MM.1S (cell line): ENCODE data around the gene SIL1.

Experiments used
- DNase-seq: peaks from one replicate; pipeline ENCODE4 v3.0.0-alpha.2; 2015
- H2AFZ ChIP-seq: fragments of 300-600 bp; sonication (generic); 2 replicates; pipeline ENCODE4 v1.6.0; 2016; ENCODE audit warnings: antibody characterized with exemption, low read length
- H3F3A ChIP-seq: fragments of 300-600 bp; sonication (generic); 2 replicates; pipeline ENCODE4 v1.6.1; 2016; ENCODE audit warnings: mild to moderate bottlenecking, antibody characterized with exemption, low read length, moderate library complexity, mixed read lengths; ENCODE audit not compliant: insufficient read depth
- H3K27ac ChIP-seq: fragments of 300-600 bp; sonication (generic); 2 replicates; pipeline ENCODE4 v1.5.1; 2016; ENCODE audit warnings: mild to moderate bottlenecking, low read length
- H3K27me3 ChIP-seq: fragments of 300-600 bp; sonication (generic); replicated peaks from 2 replicates; pipeline ENCODE4 v1.6.0; 2016; ENCODE audit warnings: low read length; ENCODE audit not compliant: insufficient read depth
- H3K36me3 ChIP-seq: fragments of 300-600 bp; sonication (generic); replicated peaks from 2 replicates; pipeline ENCODE4 v1.6.1; 2016; ENCODE audit warnings: mild to moderate bottlenecking, low read length, mixed read lengths; ENCODE audit not compliant: insufficient read depth
- H3K4me1 ChIP-seq: fragments of 300-600 bp; sonication (generic); 2 replicates; pipeline ENCODE4 v1.6.1; 2016; ENCODE audit warnings: low read length, mixed read lengths
- H3K4me2 ChIP-seq: fragments of 300-600 bp; sonication (generic); 2 replicates; pipeline ENCODE4 v1.6.0; 2016; ENCODE audit warnings: low read depth, low read length
- H3K4me3 ChIP-seq: fragments of 300-600 bp; sonication (generic); 2 replicates; pipeline ENCODE4 v1.5.1; 2016; ENCODE audit warnings: low read length, mixed read lengths
- H3K79me2 ChIP-seq: fragments of 300-600 bp; sonication (generic); 2 replicates; pipeline ENCODE4 v1.6.1; 2016; ENCODE audit warnings: mixed run types, low read length, mixed read lengths
- H3K9ac ChIP-seq: fragments of 300-600 bp; sonication (generic); 2 replicates; pipeline ENCODE4 v1.6.1; 2016; ENCODE audit warnings: low read length, mixed read lengths
- H3K9me2 ChIP-seq: fragments of 300-600 bp; sonication (generic); replicated peaks from 2 replicates; pipeline ENCODE4 v1.6.1; 2016; ENCODE audit warnings: mild to moderate bottlenecking, low read length, mixed read lengths; ENCODE audit not compliant: insufficient read depth
- H3K9me3 ChIP-seq: fragments of 300-600 bp; sonication (generic); replicated peaks from 2 replicates; pipeline ENCODE4 v1.6.1; 2016; ENCODE audit warnings: mild to moderate bottlenecking, low read length, mixed read lengths; ENCODE audit not compliant: insufficient read depth
- H4K20me1 ChIP-seq: fragments of 300-600 bp; sonication (generic); 2 replicates; pipeline ENCODE4 v1.6.1; 2016; ENCODE audit warnings: mild to moderate bottlenecking, low read length, moderate library complexity, mixed read lengths; ENCODE audit not compliant: insufficient read depth
- CTCF ChIP-seq: fragments of 300-600 bp; sonication (generic); IDR thresholded peaks from 2 replicates; pipeline ENCODE4 v1.5.1; 2016; ENCODE audit warnings: antibody characterized with exemption, low read length, mixed read lengths
- EZH2 ChIP-seq: fragments of 300-600 bp; sonication (generic); optimal IDR thresholded peaks from 2 replicates; pipeline ENCODE3; 2017; ENCODE audit warnings: low read depth, mild to moderate bottlenecking, antibody characterized with exemption, low read length, mixed read lengths
- EZH2phosphoT487 ChIP-seq: fragments of 300-600 bp; sonication (generic); IDR thresholded peaks from 2 replicates; pipeline ENCODE4 v1.6.1; 2018; ENCODE audit warnings: antibody characterized with exemption, low read length

Gene SIL1

GRCh38 chr5:138981131-138981530 lies 217.0 kb downstream of the SIL1 start:
- Histone ChIP-seq H2AFZ (no peak overlapping the region), H3K36me3 (no peaks in the 10 kb centered on the region), H3K9me2 (no peaks in the 10 kb centered on the region), H3K27me3 (no peaks in the 10 kb centered on the region), H3K4me3 (no peak overlapping the region), H3K4me2 (no peak overlapping the region), H3K27ac (no peak overlapping the region), H3F3A (no peaks in the 10 kb centered on the region), H3K9ac (no peak overlapping the region), H4K20me1 (no peaks in the 10 kb centered on the region), H3K9me3 (no peaks in the 10 kb centered on the region), H3K79me2 (no peaks in the 10 kb centered on the region), H3K4me1 (no peaks in the 10 kb centered on the region)
- no peak for TF ChIP-seq CTCF
- TF ChIP-seq EZH2, result no peak
- TF ChIP-seq EZH2phosphoT487, result no peak
- no peak for DNase-seq

DNA sequence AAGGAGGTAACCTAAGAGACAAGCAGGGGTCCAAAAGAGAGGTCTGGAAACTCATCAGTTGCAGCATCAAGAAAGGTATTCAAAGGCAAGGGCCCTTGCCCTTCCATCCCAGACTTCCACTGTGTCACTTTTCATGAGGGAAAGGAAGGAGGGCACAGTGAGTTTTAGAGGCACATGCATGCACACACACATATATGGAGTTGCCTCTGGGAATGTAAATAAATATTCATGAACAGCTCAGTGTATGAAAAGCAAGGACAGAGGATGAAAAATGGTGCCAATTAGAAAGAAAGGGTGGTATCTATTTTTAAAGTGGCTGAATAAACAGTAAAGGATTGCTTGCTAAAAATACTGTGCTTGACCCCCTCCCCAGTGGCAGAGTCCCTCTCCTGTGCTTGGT lies 217.7 kb downstream of the SIL1 start:
- Histone ChIP-seq H3K9me2 (no peaks in the 10 kb centered on the region), H3K9ac (no peak overlapping the region), H4K20me1 (no peaks in the 10 kb centered on the region), H3K36me3 (no peaks in the 10 kb centered on the region), H3K27me3 (no peaks in the 10 kb centered on the region), H3K4me3 (no peak overlapping the region), H3K4me1 (no peaks in the 10 kb centered on the region), H3K4me2 (no peak overlapping the region), H3K9me3 (no peaks in the 10 kb centered on the region), H3F3A (no peaks in the 10 kb centered on the region), H3K79me2 (no peaks in the 10 kb centered on the region), H2AFZ (no peak overlapping the region), H3K27ac (no peak overlapping the region)
- no peak for TF ChIP-seq EZH2
- no peak for TF ChIP-seq EZH2phosphoT487
- TF ChIP-seq CTCF, result no peak
- no peak for DNase-seq

DNA sequence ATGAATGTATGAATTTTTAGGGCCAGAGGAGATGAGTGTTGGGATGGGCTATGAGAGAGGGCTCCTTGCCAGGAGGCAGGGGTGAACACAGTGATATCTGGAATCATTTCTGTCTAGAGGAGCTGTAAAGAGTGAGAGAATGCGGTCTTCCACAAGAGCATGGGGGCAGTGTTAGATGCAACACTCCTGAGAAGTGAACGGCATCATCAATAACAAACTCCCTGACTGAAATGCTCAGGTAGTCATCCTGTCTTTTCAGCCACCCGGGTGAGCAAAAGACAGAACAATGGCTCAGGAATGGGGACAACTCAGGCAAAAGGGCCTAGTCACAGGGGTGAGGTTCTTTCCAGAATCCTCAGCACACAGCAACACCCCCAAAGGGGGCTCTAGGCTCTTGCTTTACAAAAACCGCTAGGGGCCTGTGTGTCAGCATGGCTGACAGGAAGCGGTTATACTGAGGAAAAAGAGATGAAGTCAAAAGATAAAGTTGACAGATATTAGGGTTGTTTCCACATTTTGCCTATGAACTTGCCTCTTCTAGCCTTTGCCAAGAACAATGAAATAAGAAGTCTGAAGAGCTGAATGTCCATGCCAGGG lies 218.4 kb downstream of the SIL1 start:
- Histone ChIP-seq H3K36me3 (no peaks in the 10 kb centered on the region), H3K27me3 (no peaks in the 10 kb centered on the region), H2AFZ (no peak overlapping the region), H3K9me3 (no peaks in the 10 kb centered on the region), H3K27ac (no peak overlapping the region), H3K9ac (no peak overlapping the region), H3K9me2 (no peaks in the 10 kb centered on the region), H3F3A (no peaks in the 10 kb centered on the region), H3K4me3 (no peak overlapping the region), H3K4me2 (no peak overlapping the region), H3K79me2 (no peaks in the 10 kb centered on the region), H3K4me1 (no peaks in the 10 kb centered on the region), H4K20me1 (no peaks in the 10 kb centered on the region)
- TF ChIP-seq CTCF, result no peak
- TF ChIP-seq EZH2, result no peak
- no peak for TF ChIP-seq EZH2phosphoT487
- no peak for DNase-seq
